Measurements from ENCODE around the gene CROT.

Gene CROT

GRCh38 chr7:87345166-87345927 is at the start of gene CROT:
CROT (plus strand) TSS chr7:87345664; CDS start chr7:87349069, 3,405 bp downstream.
- peak; percentile 58 for DNase-seq

- no peak for DNase-seq
Measured at GRCh38 chr7:87300756-87301155, 44.7 kb upstream of the CROT start.

GRCh38 chr7:87310790-87311419 is 34.6 kb upstream of the CROT start:
- no peak for DNase-seq

- peak; percentile 44 for DNase-seq
Measured at GRCh38 chr7:87312215-87312865, 33.1 kb upstream of the CROT start.

- no peak for DNase-seq
Measured at GRCh38 chr7:87316097-87316700, 29.3 kb upstream of the CROT start.

- DNase-seq, result no peak
Measured at GRCh38 chr7:87316846-87317552, 28.5 kb upstream of the CROT start.

GRCh38 chr7:87317691-87318245 is 27.7 kb upstream of the CROT start:
- no peak for DNase-seq

- DNase-seq, result no peak
Measured at GRCh38 chr7:87318741-87319140, 26.7 kb upstream of the CROT start.

GRCh38 chr7:87319154-87319581 is 26.3 kb upstream of the CROT start:
- DNase-seq, result peak; percentile 12

- DNase-seq, result no peak
Measured at GRCh38 chr7:87322912-87323311, 22.6 kb upstream of the CROT start.

- DNase-seq, result no peak
Measured at GRCh38 chr7:87325576-87326370, 19.7 kb upstream of the CROT start.

GRCh38 chr7:87328281-87328680 is 17.2 kb upstream of the CROT start:
- no peak for DNase-seq

- no peak for DNase-seq
Measured at GRCh38 chr7:87330316-87330715, 15.1 kb upstream of the CROT start.

- DNase-seq, result no peak
Measured at GRCh38 chr7:87330942-87331341, 14.5 kb upstream of the CROT start.

GRCh38 chr7:87331687-87332252 is 13.7 kb upstream of the CROT start:
- no peak for DNase-seq

- DNase-seq, result no peak
Measured at GRCh38 chr7:87332321-87332720, 13.1 kb upstream of the CROT start.

GRCh38 chr7:87336136-87336535 is 9.3 kb upstream of the CROT start:
- no peak for DNase-seq

GRCh38 chr7:87337331-87337730 is 8.1 kb upstream of the CROT start:
- DNase-seq, result no peak

GRCh38 chr7:87339373-87339897 is 6.0 kb upstream of the CROT start:
- no peak for DNase-seq

GRCh38 chr7:87341441-87341840 is 4.0 kb upstream of the CROT start:
- no peak for DNase-seq

- no peak for DNase-seq
Measured at GRCh38 chr7:87342231-87342630, 3.2 kb upstream of the CROT start.

All from NCI-H2029 treated with DMSO at 0.1 percent for 48 hours (cell line).